IMR-90 (cell line): ENCODE measurements around the gene ROBO2.

Source experiments
- BHLHE40 ChIP-seq: fragments of 150-350 bp; IDR thresholded peaks from 2 replicates; pipeline ENCODE4 v1.6.1; 2016; ENCODE audit warnings: mild to moderate bottlenecking, low read depth, low read length
- CEBPB ChIP-seq: IDR thresholded peaks from 2 replicates; pipeline ENCODE4 v1.6.1; 2012; ENCODE audit warnings: low read depth, low read length, improper control_type of control experiment
- CHD1 ChIP-seq: IDR thresholded peaks from 2 replicates; pipeline ENCODE4 v1.6.1; 2012; ENCODE audit warnings: low read depth, low read length, improper control_type of control experiment
- CTCF ChIP-seq: conservative IDR thresholded peaks from 2 replicates; pipeline ENCODE4 v1.5.1; 2012; ENCODE audit warnings: mild to moderate bottlenecking, low read depth, low read length, improper control_type of control experiment
- MAFK ChIP-seq: IDR thresholded peaks from 2 replicates; pipeline ENCODE4 v1.6.1; 2012; ENCODE audit warnings: low read depth, low read length, improper control_type of control experiment
- MAZ ChIP-seq: IDR thresholded peaks from 2 replicates; pipeline ENCODE4 v1.6.1; 2012; ENCODE audit warnings: low read depth, mild to moderate bottlenecking, low read length, improper control_type of control experiment, moderate library complexity, borderline replicate concordance
- POLR2A ChIP-seq: IDR thresholded peaks from 2 replicates; pipeline ENCODE4 v1.6.1; 2012; ENCODE audit warnings: mild to moderate bottlenecking, low read depth, low read length
- RFX5 ChIP-seq: IDR thresholded peaks from 2 replicates; pipeline ENCODE4 v1.8.0; 2012; ENCODE audit warnings: low read depth, mild to moderate bottlenecking, low read length, moderate library complexity
- USF2 ChIP-seq: fragments of 150-350 bp; IDR thresholded peaks from 2 replicates; pipeline ENCODE4 v1.6.1; 2017; ENCODE audit warnings: mild to moderate bottlenecking, antibody characterized with exemption, low read length, low read depth

- TF ChIP-seq MAFK = no peak
- TF ChIP-seq CTCF = no peak
- TF ChIP-seq CHD1 = no peak
- TF ChIP-seq POLR2A = no peak
- no peak for TF ChIP-seq USF2
- no peak for TF ChIP-seq CEBPB
- no peak for TF ChIP-seq RFX5
- no peak for TF ChIP-seq BHLHE40
- no peak for TF ChIP-seq MAZ
Measured at GRCh38 chr3:77281721-77282120, 241.8 kb downstream of the ROBO2 start.
